A549 (cell line): Measurements from ENCODE around the gene RAB5IF. TPM values are rescaled to one million over a fixed set of nuclear protein-coding genes. Genes with fewer than 3 reads are reported as not detected.

Experiments
- ATAC-seq, 2 experiments: fragments of 200-7000 bp in 1 of 2; fragments of >200 bp in 1 of 2; cut with Nextera tagmentation in 1 of 2; cut with Tn5 transposase in 1 of 2; 3 replicates each; pipeline versions ENCODE4 v1.8.0 to v1.9.1; 2018 to 2020; ENCODE audit warnings: mild to moderate bottlenecking in 1 of 2, moderate library complexity in 1 of 2
- CTCF ChIA-PET: fragments of 300-600 bp; sonication (Branson Sonifier 250); formaldehyde crosslinking; extraction: SDS; loops from one replicate; lab custom pipeline; 2021; ENCODE audit warnings: antibody characterized with exemption, inconsistent platforms; lab: Yijun Ruan, JAX
- POLR2A ChIA-PET: fragments of 350-600 bp; formaldehyde crosslinking; extraction: SDS; loops from one replicate; lab custom pipeline; 2021; ENCODE audit warnings: antibody characterized with exemption, inconsistent platforms; lab: Yijun Ruan, JAX
- DNase-seq, 2 experiments: peaks; one replicate each; pipeline versions ENCODE4 v3.0.0 to v3.0.0-alpha.2; 2011 to 2016; ENCODE audit warnings: low read depth in 1 of 2, low spot score in 1 of 2
- FAIRE-seq: peaks from 2 replicates; lab custom pipeline; 2011; peaks lifted over from hg19 to GRCh38; lab: Jason Lieb, UNC
- H3K27ac ChIP-seq, 2 experiments: fragments of >200 bp; sonication (Bioruptor Twin); formaldehyde crosslinking; 3 replicates each; pipeline ENCODE4 v1.5.1; 2016 to 2017
- H3K4me1 ChIP-seq: fragments of >200 bp; sonication (Bioruptor Twin); formaldehyde crosslinking; 3 replicates; pipeline ENCODE4 v1.6.1; 2016
- H3K4me2 ChIP-seq: fragments of >200 bp; sonication (Bioruptor Twin); formaldehyde crosslinking; 3 replicates; pipeline ENCODE4 v1.6.1; 2016
- H3K4me3 ChIP-seq: fragments of >200 bp; sonication (Bioruptor Twin); formaldehyde crosslinking; 3 replicates; pipeline ENCODE4 v1.5.1; 2016
- H3K9me3 ChIP-seq: fragments of >200 bp; sonication (Bioruptor Twin); formaldehyde crosslinking; 3 replicates; pipeline ENCODE4 v1.6.1; 2016
- ATOH8 ChIP-seq: fragments of 250-450 bp; sonication (Bioruptor Pico); IDR thresholded peaks from 2 replicates; pipeline ENCODE4 v1.5.0; 2020; ENCODE audit warnings: low read depth, mild to moderate bottlenecking, moderate library complexity
- BHLHE40 ChIP-seq: IDR thresholded peaks from 2 replicates; pipeline ENCODE4 v1.6.1; 2012; ENCODE audit warnings: low read depth, low read length, inconsistent platforms
- CBX8 ChIP-seq: fragments of 200-600 bp; sonication (generic); IDR thresholded peaks from 2 replicates; pipeline ENCODE4 v1.6.1; 2016
- CEBPB ChIP-seq, 2 experiments: fragments of >200 bp in 1 of 2; sonication (Bioruptor Twin) in 1 of 2; formaldehyde crosslinking in 1 of 2; IDR thresholded peaks; 2 replicates each; pipeline ENCODE4 v1.6.1; 2012 to 2016
- CHD4 ChIP-seq: fragments of 200-600 bp; sonication (generic); IDR thresholded peaks from 2 replicates; pipeline ENCODE4 v1.6.1; 2016; ENCODE audit warnings: antibody characterized with exemption, mild to moderate bottlenecking, borderline replicate concordance
- CTCF ChIP-seq: fragments of >200 bp; sonication (Bioruptor Twin); formaldehyde crosslinking; IDR thresholded peaks from 3 replicates; pipeline ENCODE4 v1.5.1; 2016
- E2F6 ChIP-seq: IDR thresholded peaks from 2 replicates; pipeline ENCODE4 v1.6.1; 2012; ENCODE audit warnings: low read depth, borderline replicate concordance
- EHF ChIP-seq: fragments of 250-450 bp; sonication (Bioruptor Pico); IDR thresholded peaks from 2 replicates; pipeline ENCODE4 v1.5.0; 2020; ENCODE audit warnings: mild to moderate bottlenecking
- ESRRA ChIP-seq: fragments of 150-350 bp; IDR thresholded peaks from 2 replicates; pipeline ENCODE4 v1.6.1; 2014; ENCODE audit warnings: mild to moderate bottlenecking, low read length, borderline replicate concordance
- FOXS1 ChIP-seq: fragments of 250-450 bp; sonication (Bioruptor Pico); IDR thresholded peaks from 2 replicates; pipeline ENCODE4 v1.5.0; 2020; ENCODE audit warnings: mild to moderate bottlenecking, moderate library complexity
- HMGXB4 ChIP-seq: fragments of 250-450 bp; sonication (Bioruptor Pico); IDR thresholded peaks from 2 replicates; pipeline ENCODE4 v1.5.0; 2021; ENCODE audit warnings: mild to moderate bottlenecking, moderate library complexity, borderline replicate concordance
- HOXB13 ChIP-seq: fragments of 250-450 bp; sonication (Bioruptor Pico); IDR thresholded peaks from 2 replicates; pipeline ENCODE4 v1.5.0; 2020; ENCODE audit warnings: low read depth, mild to moderate bottlenecking, moderate library complexity
- JUN ChIP-seq, 2 experiments: fragments of >200 bp; sonication (Bioruptor Twin); formaldehyde crosslinking; IDR thresholded peaks; 2 replicates in 1 of 2; 3 replicates in 1 of 2; pipeline ENCODE4 v1.6.1; 2016 to 2017
- RAD21 ChIP-seq, 2 experiments: fragments of >200 bp in 1 of 2; sonication (Bioruptor Twin) in 1 of 2; formaldehyde crosslinking in 1 of 2; IDR thresholded peaks in 1 of 2; conservative IDR thresholded peaks in 1 of 2; 2 replicates in 1 of 2; 3 replicates in 1 of 2; pipeline ENCODE4 v1.6.1; 2012 to 2018; ENCODE audit warnings: inconsistent platforms in 1 of 2
- RFX5 ChIP-seq: fragments of 450-650 bp; IDR thresholded peaks from 2 replicates; pipeline ENCODE4 v1.7.1; 2014; ENCODE audit warnings: antibody characterized with exemption, mild to moderate bottlenecking, moderate library complexity
- RNF2 ChIP-seq: fragments of 200-600 bp; sonication (generic); IDR thresholded peaks from 2 replicates; pipeline ENCODE4 v1.6.1; 2016; ENCODE audit warnings: low read depth, mild to moderate bottlenecking, antibody characterized with exemption, moderate library complexity, borderline replicate concordance
- TFCP2L1 ChIP-seq: fragments of 250-450 bp; sonication (Bioruptor Pico); IDR thresholded peaks from 2 replicates; pipeline ENCODE4 v1.5.0; 2021; ENCODE audit warnings: mild to moderate bottlenecking
- ZNF302 ChIP-seq: fragments of 250-450 bp; sonication (Bioruptor Pico); IDR thresholded peaks from 2 replicates; pipeline ENCODE4 v1.9.0; 2021; ENCODE audit warnings: inconsistent platforms, mild to moderate bottlenecking, moderate library complexity
- ZSCAN20 ChIP-seq: fragments of 250-450 bp; sonication (Bioruptor Pico); IDR thresholded peaks from 2 replicates; pipeline ENCODE4 v1.8.0; 2022; ENCODE audit warnings: mild to moderate bottlenecking, moderate library complexity
- WGBS: methylation state at CpG from one replicate; pipeline ENCODE4 v1.1.6; 2017; ENCODE audit errors: missing lambda C conversion rate; 5-methylcytosine and 5-hydroxymethylcytosine counted together
- polyA plus RNA-seq, 4 experiments: library from polyadenylated mRNA; depleted of rRNA in 3 of 4; stranded (reverse); fragments of >200 nt; fragmentation: RNase III in 1 of 4; extraction: RNeasy Plus Mini Kit Qiagen cat#74134 plus additional on column Dnase treatment in 1 of 4; gene quantifications; 2 replicates in 3 of 4; 3 replicates in 1 of 4; pipeline ENCODE4 v1.2.3, GENCODE V29; 2011 to 2017

Gene RAB5IF
- polyA plus RNA-seq, 2 of the 4 experiments (the other 2 are of a cell fraction): 246 to 345 TPM

- ChIA-PET POLR2A (no interaction called here), CTCF (interaction anchor here (0.7 to 1.0 kb wide), 2 partner anchors 39 to 109 kb away, joined by 3 read pairs; no protein-coding TSS in a partner anchor)
- WGBS: 59% methylated on average over 8 of the region's 8 CpGs
- H3K4me1 ChIP-seq: peaks cover 19% of the 10 kb centered on the region
- no peak for TF ChIP-seq HOXB13 (CRISPR knock-in tag)
- peak overlapping the region in 1 of 2 experiments; percentile 14; a peak in 1 of 6 replicates for H3K27ac ChIP-seq
- peak overlapping the region; percentile 18; the same call in 1 of the 3 replicates for H3K4me2 ChIP-seq
- H3K4me3 ChIP-seq: no peak overlapping the region
- ATAC-seq (no peak), FAIRE-seq (no peak), DNase-seq (no peak)
- H3K9me3 ChIP-seq: no peaks in the 10 kb centered on the region
Measured at GRCh38 chr20:36647196-36648121, 41.9 kb downstream of the RAB5IF start.

- H3K4me3 ChIP-seq: no peak overlapping the region
- POLR2A ChIA-PET: no interaction called here
Measured at GRCh38 chr20:36653456-36653855, 47.9 kb downstream of the RAB5IF start.

More at GRCh38 chr20:36653456-36653855, 47.9 kb downstream of the RAB5IF start:
- ATAC-seq (no peak), DNase-seq (no peak), FAIRE-seq (no peak)
- no peak overlapping the region for H3K27ac ChIP-seq
- CTCF ChIA-PET: interaction anchor here (1.5 kb wide), 1 partner anchor 101 kb away, joined by 5 read pairs; no protein-coding TSS in a partner anchor
- WGBS: 91% methylated on average over 9 of the region's 9 CpGs
- no peak overlapping the region for H3K4me2 ChIP-seq
- H3K9me3 ChIP-seq: no peaks in the 10 kb centered on the region
- no peaks in the 10 kb centered on the region for H3K4me1 ChIP-seq
- TF ChIP-seq CTCF (no peak), RAD21 (conservative IDR thresholded peaks at IDR 0.05 in 1 of 2, IDR thresholded peaks at IDR 0.05 in 1 of 2) (no peak), ZNF302 (CRISPR knock-in tag) (no peak), JUN (IDR thresholded peaks at IDR 0.05) (no peak), ATOH8 (CRISPR knock-in tag) (no peak), FOXS1 (CRISPR knock-in tag) (no peak), HMGXB4 (no peak), RNF2 (no peak), CEBPB (IDR thresholded peaks at IDR 0.05) (no peak), ZSCAN20 (CRISPR knock-in tag) (no peak), EHF (CRISPR knock-in tag) (no peak), ESRRA (no peak), TFCP2L1 (no peak), E2F6 (no peak), CBX8 (no peak), CHD4 (no peak), RFX5 (no peak), BHLHE40 (no peak)
